ENCODE results near the gene FAM20A.

FAM20A gene

GRCh38 chr17:68599552-68600066, 1.6 kb downstream of the FAM20A start:
- peaks cover 13% of the 10 kb centered on the region for H3K27me3 ChIP-seq (ENCODE audit: control insufficient read depth, insufficient read depth, low read length)
- DNase-seq (ENCODE audit: low read depth, low spot score) = no peak
- peaks cover 1% of the 10 kb centered on the region; the same call in 1 of the 2 replicates for H3K4me1 ChIP-seq (ENCODE audit: control insufficient read depth, insufficient read depth, low read length)
- peak overlapping the region; percentile 53; the same call in 1 of the 2 replicates for H3K4me3 ChIP-seq (ENCODE audit: low read length)
- no peak overlapping the region for H3K27ac ChIP-seq (ENCODE audit: low read length)
- H3K9me3 ChIP-seq (ENCODE audit: control insufficient read depth, insufficient read depth, low read length) = no peaks in the 10 kb centered on the region
- no peaks in the 10 kb centered on the region for H3K36me3 ChIP-seq (ENCODE audit: control insufficient read depth, insufficient read depth, low read length)
- no CpG with 5 or more reads among the region's 18 CpGs for WGBS (ENCODE audit: insufficient coverage, insufficient read length)

GRCh38 chr17:68599091-68599490, 2.1 kb downstream of the FAM20A start:
- no peaks in the 10 kb centered on the region for H3K9me3 ChIP-seq (ENCODE audit: control insufficient read depth, insufficient read depth, low read length)
- WGBS (ENCODE audit: insufficient coverage, insufficient read length) = no CpG with 5 or more reads among the region's 4 CpGs
- no peak overlapping the region for H3K27ac ChIP-seq (ENCODE audit: low read length)
- peaks cover 1% of the 10 kb centered on the region; the same call in 1 of the 2 replicates for H3K4me1 ChIP-seq (ENCODE audit: control insufficient read depth, insufficient read depth, low read length)
- H3K36me3 ChIP-seq (ENCODE audit: control insufficient read depth, insufficient read depth, low read length) = no peaks in the 10 kb centered on the region
- DNase-seq (ENCODE audit: low read depth, low spot score) = no peak
- H3K27me3 ChIP-seq (ENCODE audit: control insufficient read depth, insufficient read depth, low read length) = peaks cover 13% of the 10 kb centered on the region
- H3K4me3 ChIP-seq (ENCODE audit: low read length) = no peak overlapping the region

- no peak for DNase-seq (ENCODE audit: low read depth, low spot score)
- no CpG with 5 or more reads among the region's 4 CpGs for WGBS (ENCODE audit: insufficient coverage, insufficient read length)
- Histone ChIP-seq H3K4me1 (ENCODE audit: control insufficient read depth, insufficient read depth, low read length) (peaks cover 1% of the 10 kb centered on the region; the same call in 1 of the 2 replicates), H3K27me3 (ENCODE audit: control insufficient read depth, insufficient read depth, low read length) (peaks cover 13% of the 10 kb centered on the region), H3K36me3 (ENCODE audit: control insufficient read depth, insufficient read depth, low read length) (no peaks in the 10 kb centered on the region), H3K9me3 (ENCODE audit: control insufficient read depth, insufficient read depth, low read length) (no peaks in the 10 kb centered on the region), H3K27ac (ENCODE audit: low read length) (no peak overlapping the region), H3K4me3 (ENCODE audit: low read length) (no peak overlapping the region)
Measured at GRCh38 chr17:68598545-68598961, 2.6 kb downstream of the FAM20A start.

- Histone ChIP-seq H3K9me3 (ENCODE audit: control insufficient read depth, insufficient read depth, low read length) (no peaks in the 10 kb centered on the region), H3K36me3 (ENCODE audit: control insufficient read depth, insufficient read depth, low read length) (no peaks in the 10 kb centered on the region), H3K27me3 (ENCODE audit: control insufficient read depth, insufficient read depth, low read length) (peaks cover 13% of the 10 kb centered on the region), H3K4me3 (ENCODE audit: low read length) (no peak overlapping the region), H3K4me1 (ENCODE audit: control insufficient read depth, insufficient read depth, low read length) (peaks cover 1% of the 10 kb centered on the region; the same call in 1 of the 2 replicates), H3K27ac (ENCODE audit: low read length) (no peak overlapping the region)
- DNase-seq (ENCODE audit: low read depth, low spot score) = no peak
- no CpG with 5 or more reads among the region's 4 CpGs for WGBS (ENCODE audit: insufficient coverage, insufficient read length)
Measured at GRCh38 chr17:68598074-68598473, 3.1 kb downstream of the FAM20A start.

GRCh38 chr17:68596411-68596945, 4.7 kb downstream of the FAM20A start:
- DNase-seq (ENCODE audit: low read depth, low spot score) = no peak
- H3K27ac ChIP-seq (ENCODE audit: low read length) = no peak overlapping the region
- no peaks in the 10 kb centered on the region for H3K4me1 ChIP-seq (ENCODE audit: control insufficient read depth, insufficient read depth, low read length)
- peaks cover 7% of the 10 kb centered on the region; the same call in 1 of the 2 replicates for H3K27me3 ChIP-seq (ENCODE audit: control insufficient read depth, insufficient read depth, low read length)
- no peaks in the 10 kb centered on the region for H3K36me3 ChIP-seq (ENCODE audit: control insufficient read depth, insufficient read depth, low read length)
- H3K4me3 ChIP-seq (ENCODE audit: low read length) = no peak overlapping the region
- no peaks in the 10 kb centered on the region for H3K9me3 ChIP-seq (ENCODE audit: control insufficient read depth, insufficient read depth, low read length)
- WGBS (ENCODE audit: insufficient coverage, insufficient read length) = no CpG with 5 or more reads among the region's 5 CpGs

- no peaks in the 10 kb centered on the region for H3K36me3 ChIP-seq (ENCODE audit: control insufficient read depth, insufficient read depth, low read length)
- H3K27me3 ChIP-seq (ENCODE audit: control insufficient read depth, insufficient read depth, low read length) = peaks cover 4% of the 10 kb centered on the region; the same call in 1 of the 2 replicates
- no peak overlapping the region for H3K27ac ChIP-seq (ENCODE audit: low read length)
Measured at GRCh38 chr17:68595986-68596385, 5.2 kb downstream of the FAM20A start.

GRCh38 chr17:68595496-68595895, 5.7 kb downstream of the FAM20A start:
- no CpG with 5 or more reads among the region's 5 CpGs for WGBS (ENCODE audit: insufficient coverage, insufficient read length)
- Histone ChIP-seq H3K4me3 (ENCODE audit: low read length) (no peak overlapping the region), H3K27me3 (ENCODE audit: control insufficient read depth, insufficient read depth, low read length) (peaks cover 4% of the 10 kb centered on the region; the same call in 1 of the 2 replicates), H3K4me1 (ENCODE audit: control insufficient read depth, insufficient read depth, low read length) (no peaks in the 10 kb centered on the region), H3K9me3 (ENCODE audit: control insufficient read depth, insufficient read depth, low read length) (no peaks in the 10 kb centered on the region), H3K36me3 (ENCODE audit: control insufficient read depth, insufficient read depth, low read length) (no peaks in the 10 kb centered on the region), H3K27ac (ENCODE audit: low read length) (no peak overlapping the region)
- no peak for DNase-seq (ENCODE audit: low read depth, low spot score)

More at GRCh38 chr17:68595986-68596385, 5.2 kb downstream of the FAM20A start:
- Histone ChIP-seq H3K4me3 (ENCODE audit: low read length) (no peak overlapping the region), H3K4me1 (ENCODE audit: control insufficient read depth, insufficient read depth, low read length) (no peaks in the 10 kb centered on the region), H3K9me3 (ENCODE audit: control insufficient read depth, insufficient read depth, low read length) (no peaks in the 10 kb centered on the region)
- no CpG with 5 or more reads among the region's 2 CpGs for WGBS (ENCODE audit: insufficient coverage, insufficient read length)
- no peak for DNase-seq (ENCODE audit: low read depth, low spot score)

- no peaks in the 10 kb centered on the region for H3K9me3 ChIP-seq (ENCODE audit: control insufficient read depth, insufficient read depth, low read length)
- WGBS (ENCODE audit: insufficient coverage, insufficient read length) = no CpG with 5 or more reads among the region's 2 CpGs
- no peak overlapping the region for H3K4me3 ChIP-seq (ENCODE audit: low read length)
- no peak for DNase-seq (ENCODE audit: low read depth, low spot score)
- H3K27ac ChIP-seq (ENCODE audit: low read length) = no peak overlapping the region
- peaks cover 2% of the 10 kb centered on the region; the same call in 1 of the 2 replicates for H3K27me3 ChIP-seq (ENCODE audit: control insufficient read depth, insufficient read depth, low read length)
- no peaks in the 10 kb centered on the region for H3K4me1 ChIP-seq (ENCODE audit: control insufficient read depth, insufficient read depth, low read length)
- no peaks in the 10 kb centered on the region for H3K36me3 ChIP-seq (ENCODE audit: control insufficient read depth, insufficient read depth, low read length)
Measured at GRCh38 chr17:68594552-68594951, 6.6 kb downstream of the FAM20A start.

- H3K4me3 ChIP-seq (ENCODE audit: low read length) = no peak overlapping the region
- H3K27me3 ChIP-seq (ENCODE audit: control insufficient read depth, insufficient read depth, low read length) = no peaks in the 10 kb centered on the region
- no CpG with 5 or more reads among the region's 3 CpGs for WGBS (ENCODE audit: insufficient coverage, insufficient read length)
- H3K9me3 ChIP-seq (ENCODE audit: control insufficient read depth, insufficient read depth, low read length) = no peaks in the 10 kb centered on the region
- no peaks in the 10 kb centered on the region for H3K36me3 ChIP-seq (ENCODE audit: control insufficient read depth, insufficient read depth, low read length)
- DNase-seq (ENCODE audit: low read depth, low spot score) = no peak
- no peak overlapping the region for H3K27ac ChIP-seq (ENCODE audit: low read length)
- H3K4me1 ChIP-seq (ENCODE audit: control insufficient read depth, insufficient read depth, low read length) = no peaks in the 10 kb centered on the region
Measured at GRCh38 chr17:68592682-68593641, 8.2 kb downstream of the FAM20A start.

- WGBS (ENCODE audit: insufficient coverage, insufficient read length) = no CpG with 5 or more reads among the region's 2 CpGs
- DNase-seq (ENCODE audit: low read depth, low spot score) = no peak
- Histone ChIP-seq H3K4me1 (ENCODE audit: control insufficient read depth, insufficient read depth, low read length) (no peaks in the 10 kb centered on the region), H3K27ac (ENCODE audit: low read length) (no peak overlapping the region), H3K27me3 (ENCODE audit: control insufficient read depth, insufficient read depth, low read length) (no peaks in the 10 kb centered on the region), H3K4me3 (ENCODE audit: low read length) (no peak overlapping the region), H3K36me3 (ENCODE audit: control insufficient read depth, insufficient read depth, low read length) (no peaks in the 10 kb centered on the region), H3K9me3 (ENCODE audit: control insufficient read depth, insufficient read depth, low read length) (no peaks in the 10 kb centered on the region)
Measured at GRCh38 chr17:68592009-68592408, 9.2 kb downstream of the FAM20A start.
